GM12878 (cell line): Measurements from ENCODE around the gene ARHGAP40. TPM values are rescaled to one million over a fixed set of nuclear protein-coding genes. Genes with fewer than 3 reads are reported as not detected.

ENCODE experiments used
- ATAC-seq: fragments of 200-7000 bp; cut with Tn5 transposase; 3 replicates; pipeline ENCODE4 v1.9.1; 2020; ENCODE audit warnings: mild to moderate bottlenecking, moderate library complexity
- BruUV-seq: library from RNA; stranded (reverse); fragments of 400-500 nt; replicated peaks from 2 replicates; lab custom pipeline; 2021; lab: Mats Ljungman, UMichigan
- CTCF ChIA-PET: fragments of 300-600 bp; sonication (Branson Sonifier 250); formaldehyde crosslinking; extraction: SDS; loops from one replicate; lab custom pipeline; 2021; ENCODE audit warnings: inconsistent platforms; lab: Yijun Ruan, JAX
- POLR2A ChIA-PET: fragments of 350-600 bp; formaldehyde crosslinking; extraction: SDS; loops from one replicate; lab custom pipeline; 2021; ENCODE audit warnings: inconsistent platforms; lab: Charles Lee
- RAD21 ChIA-PET: fragments of 300-600 bp; sonication (Branson Sonifier 250); formaldehyde crosslinking; loops from one replicate; lab custom pipeline; 2023; ENCODE audit warnings: antibody characterized with exemption; ENCODE audit not compliant: unreplicated experiment; lab: Charles Lee
- SMC1A ChIA-PET: fragments of 300-600 bp; sonication (Branson Sonifier 250); formaldehyde crosslinking; loops from one replicate; lab custom pipeline; 2023; ENCODE audit not compliant: unreplicated experiment, uncharacterized antibody; lab: Charles Lee
- DNase-seq: peaks from one replicate; pipeline ENCODE4 v3.0.0-alpha.2; 2011; ENCODE audit warnings: low read depth, low spot score
- FAIRE-seq: peaks from 3 replicates; lab custom pipeline; 2011; peaks lifted over from hg19 to GRCh38; lab: Jason Lieb, UNC
- H2AFZ ChIP-seq: 2 replicates; pipeline ENCODE4 v1.6.0; 2011; ENCODE audit warnings: low read depth, low read length, control low read depth; ENCODE audit not compliant: control insufficient read depth
- H3K27ac ChIP-seq: 2 replicates; pipeline ENCODE4 v1.5.1; 2011; ENCODE audit warnings: control low read depth; ENCODE audit not compliant: control insufficient read depth, insufficient read depth
- H3K27me3 ChIP-seq, 2 experiments: replicated peaks in 1 of 2; 2 replicates each; pipeline versions ENCODE4 v1.6.0 to v1.6.1; 2011; ENCODE audit warnings: low read length in 1 of 2; ENCODE audit not compliant: control insufficient read depth in 2 of 2, insufficient read depth in 2 of 2
- H3K36me3 ChIP-seq, 2 experiments: 2 replicates each; pipeline ENCODE4 v1.5.1; 2011; ENCODE audit warnings: low read length in 1 of 2; ENCODE audit not compliant: control insufficient read depth in 2 of 2, insufficient read depth in 2 of 2
- H3K4me1 ChIP-seq: 2 replicates; pipeline ENCODE4 v1.6.1; 2011; ENCODE audit warnings: mild to moderate bottlenecking, low read length, moderate library complexity, mixed read lengths; ENCODE audit not compliant: control insufficient read depth, insufficient read depth
- H3K4me2 ChIP-seq: 2 replicates; pipeline ENCODE4 v1.6.0; 2011; ENCODE audit warnings: control low read depth; ENCODE audit not compliant: control insufficient read depth, insufficient read depth
- H3K4me3 ChIP-seq: fragments of 200-600 bp; sonication (generic); 2 replicates; pipeline ENCODE4 v1.5.1; 2016
- H3K79me2 ChIP-seq: 2 replicates; pipeline ENCODE4 v1.6.0; 2011; ENCODE audit warnings: low read length; ENCODE audit not compliant: control insufficient read depth, insufficient read depth
- H3K9ac ChIP-seq: 2 replicates; pipeline ENCODE4 v1.8.0; 2011; ENCODE audit warnings: low read length, control low read depth, mixed read lengths; ENCODE audit not compliant: control insufficient read depth, insufficient read depth
- H3K9me3 ChIP-seq: replicated peaks from 3 replicates; pipeline ENCODE4 v1.5.1; 2011; ENCODE audit warnings: mild to moderate bottlenecking, low read length; ENCODE audit not compliant: control insufficient read depth, insufficient read depth
- H4K20me1 ChIP-seq: 2 replicates; pipeline ENCODE4 v1.6.0; 2011; ENCODE audit not compliant: control insufficient read depth, insufficient read depth
- BRCA1 ChIP-seq: IDR thresholded peaks from 2 replicates; pipeline ENCODE4 v1.6.1; 2011; ENCODE audit warnings: low read depth, low read length, improper control_type of control experiment
- EED ChIP-seq: sonication (generic); IDR thresholded peaks from 2 replicates; pipeline ENCODE4 v1.6.1; 2016; ENCODE audit warnings: antibody characterized with exemption, low read depth
- ETV6 ChIP-seq, 2 experiments: fragments of 450-650 bp in 1 of 2; IDR thresholded peaks in 1 of 2; conservative IDR thresholded peaks in 1 of 2; 2 replicates each; pipeline ENCODE4 v1.6.1; 2014; ENCODE audit warnings: antibody characterized with exemption in 1 of 2, borderline replicate concordance in 1 of 2, low read depth in 1 of 2, mild to moderate bottlenecking in 1 of 2, moderate library complexity in 1 of 2
- GATAD2B ChIP-seq: fragments of 450-650 bp; conservative IDR thresholded peaks from 2 replicates; pipeline ENCODE4 v1.6.1; 2017; ENCODE audit warnings: low read depth, mild to moderate bottlenecking, moderate library complexity
- IKZF1 ChIP-seq: fragments of 450-650 bp; conservative IDR thresholded peaks from 2 replicates; pipeline ENCODE4 v1.6.1; 2017; ENCODE audit warnings: antibody characterized with exemption, mild to moderate bottlenecking
- POLR2AphosphoS2 ChIP-seq: IDR thresholded peaks from 2 replicates; pipeline ENCODE4 v1.6.1; 2011; ENCODE audit warnings: low read depth, mild to moderate bottlenecking, low read length, improper control_type of control experiment, moderate library complexity
- RCOR1 ChIP-seq: conservative IDR thresholded peaks from 2 replicates; pipeline ENCODE4 v1.6.1; 2012; ENCODE audit warnings: low read depth, low read length, improper control_type of control experiment
- SMAD5 ChIP-seq: IDR thresholded peaks from 2 replicates; pipeline ENCODE4 v1.6.1; 2016; ENCODE audit warnings: antibody characterized with exemption, low read depth
- SMC3 ChIP-seq: IDR thresholded peaks from 2 replicates; pipeline ENCODE4 v1.6.1; 2011; ENCODE audit warnings: low read length, improper control_type of control experiment, borderline replicate concordance
- WRNIP1 ChIP-seq: IDR thresholded peaks from 2 replicates; pipeline ENCODE4 v1.6.1; 2011; ENCODE audit warnings: low read depth, low read length, improper control_type of control experiment, borderline replicate concordance
- ZBED1 ChIP-seq: IDR thresholded peaks from 2 replicates; pipeline ENCODE4 v1.6.1; 2016; ENCODE audit warnings: borderline replicate concordance
- ZNF622 ChIP-seq: fragments of 450-650 bp; IDR thresholded peaks from 2 replicates; pipeline ENCODE4 v1.6.1; 2017; ENCODE audit warnings: mild to moderate bottlenecking, inconsistent platforms
- WGBS: methylation state at CpG from one replicate; pipeline ENCODE4 v1.1.6; 2016; ENCODE audit warnings: low lambda C conversion rate; ENCODE audit not compliant: insufficient replicate concordance, insufficient coverage; ENCODE audit errors: missing lambda C conversion rate; 5-methylcytosine and 5-hydroxymethylcytosine counted together
- in situ Hi-C: fragments of 300-500 bp; cut with MboI; formaldehyde crosslinking; loops from 9 replicates; pipeline ENCODE4 v1.14.3; 2018; ENCODE audit warnings: mixed read lengths
- intact Hi-C: fragments of 100-400 bp; cut with micrococcal nuclease; formaldehyde crosslinking; loops from one replicate; pipeline ENCODE4 v1.14.2; 2022; ENCODE audit not compliant: unreplicated experiment
- polyA plus RNA-seq, 11 experiments: library from polyadenylated mRNA; depleted of rRNA in 4 of 11; unstranded in 6 of 11; stranded (reverse) in 5 of 11; fragments of >200 nt; fragmentation: Nextera tagmentation in 4 of 11; fragmentation: Illumina TruSeq in 1 of 11; extraction: Ambion mirVana in 4 of 11; extraction: Trizol in 1 of 11; gene quantifications; 1 replicate in 1 of 11; 2 replicates in 10 of 11; pipeline versions ENCODE4 v1.2.1 to v1.2.3, GENCODE V29; 2011 to 2016; ENCODE audit warnings: inconsistent platforms in 2 of 11, missing spikeins in 2 of 11, low read depth in 1 of 11
- total RNA-seq, 4 experiments: library from RNA; depleted of rRNA in 3 of 4; stranded (reverse); fragments of >200 nt in 3 of 4; fragmentation: Illumina TruSeq in 1 of 4; extraction: Trizol in 1 of 4; gene quantifications; 2 replicates each; pipeline versions ENCODE4 v1.2.1 to v1.2.3, GENCODE V29; 2013 to 2021
- TF ChIP-seq, protein P1 (sequence below), 3 experiments: IDR thresholded peaks in 2 of 3; conservative IDR thresholded peaks in 1 of 3; 2 replicates each; pipeline ENCODE4 v1.5.1; 2011; ENCODE audit warnings: low read depth in 3 of 3, low read length in 3 of 3, mild to moderate bottlenecking in 3 of 3, control low read depth in 2 of 3, moderate library complexity in 2 of 3, inconsistent platforms in 1 of 3, mixed read lengths in 1 of 3; ENCODE audit not compliant: control insufficient read depth in 2 of 3, insufficient read depth in 1 of 3; ENCODE audit errors: extremely low read depth in 1 of 3
- TF ChIP-seq, protein P2 (sequence below): IDR thresholded peaks from 2 replicates; pipeline ENCODE4 v1.6.1; 2012; ENCODE audit warnings: improper control_type of control experiment, low read depth, low read length; ENCODE audit not compliant: insufficient replicate concordance
- TF ChIP-seq, protein P3 (sequence below): fragments of 450-650 bp; IDR thresholded peaks from 2 replicates; pipeline ENCODE4 v1.6.1; 2017; ENCODE audit warnings: borderline replicate concordance

ARHGAP40 gene
- total and polyA plus RNA-seq, 10 of the 15 experiments (the other 5 are each of a cell fraction or from before 2014, with no cell fraction given): 0.06 to 0.07 TPM; not detected in 8

DNA sequence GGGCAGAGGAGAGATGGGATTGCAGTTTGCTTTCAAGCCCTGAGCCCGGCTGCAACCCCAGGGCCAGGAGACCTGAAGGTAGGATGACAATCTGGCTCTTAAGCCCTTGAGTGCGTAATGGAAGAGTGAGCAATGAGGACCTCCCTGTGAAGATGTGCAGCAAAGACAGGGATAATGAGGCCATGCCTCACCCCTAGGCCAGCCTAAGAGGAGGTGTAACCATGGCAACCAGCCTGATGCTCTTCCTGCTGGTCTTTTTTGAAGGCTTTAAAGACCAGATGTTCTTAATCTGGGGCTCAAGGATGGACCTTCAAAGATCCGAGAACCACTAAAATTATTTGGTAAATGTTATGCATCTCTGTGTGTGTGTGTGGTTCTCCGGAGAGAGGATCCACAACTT lies 8.2 kb downstream of the ARHGAP40 start (continued):
- TF ChIP-seq POLR2AphosphoS2: no peak

DNA sequence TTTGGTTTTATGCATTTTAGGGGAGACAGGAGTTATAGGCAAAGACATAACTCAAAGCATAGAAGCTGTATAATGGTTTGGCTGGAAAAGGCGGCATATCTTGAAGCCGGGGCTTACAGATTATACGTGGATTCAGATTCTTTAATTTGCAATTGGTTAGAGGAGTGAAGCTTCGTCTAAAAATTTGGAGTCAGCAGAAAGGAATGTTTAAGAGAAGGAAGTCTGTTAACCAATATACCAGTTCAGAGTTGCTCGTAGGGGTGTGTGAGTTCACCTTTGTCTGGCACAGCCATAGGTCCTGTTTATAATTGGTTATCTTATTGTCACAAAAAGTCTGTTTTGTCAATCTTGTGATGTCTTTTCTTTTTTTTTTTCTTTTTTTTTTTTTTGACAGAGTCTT lies 8.9 kb downstream of the ARHGAP40 start:
- no peaks in the 10 kb centered on the region for H3K4me1 ChIP-seq
- SMC1A ChIA-PET: no interaction called here
- no peak overlapping the region for H3K4me3 ChIP-seq
- no peaks in the 10 kb centered on the region for H3K36me3 ChIP-seq
- ATAC-seq (no peak), FAIRE-seq (no peak), DNase-seq (no peak)
- in situ Hi-C loops (no loop called here), intact Hi-C loops (no loop called here)
- POLR2A ChIA-PET: no interaction called here
- CTCF ChIA-PET: interaction anchor here (0.9 kb wide), 1 partner anchor 141 kb away, joined by 3 read pairs; no protein-coding TSS in a partner anchor
- no peaks in the 10 kb centered on the region for H3K79me2 ChIP-seq
- H2AFZ ChIP-seq: no peak overlapping the region
- BruUV-seq: no TSS peak
- H3K27ac ChIP-seq: no peak overlapping the region
- no peak overlapping the region for H3K9ac ChIP-seq
- peaks cover 0 to 3% of the 10 kb centered on the region in 2 experiments; a peak in 2 of 4 replicates for H3K27me3 ChIP-seq
- no peaks in the 10 kb centered on the region for H4K20me1 ChIP-seq
- 39% methylated on average over 5 of the region's 5 CpGs for WGBS
- H3K4me2 ChIP-seq: no peak overlapping the region
- no peaks in the 10 kb centered on the region for H3K9me3 ChIP-seq
- RAD21 ChIA-PET: no interaction called here
- TF ChIP-seq SMAD5 (no peak), RCOR1 (no peak), WRNIP1 (no peak), IKZF1 (no peak), BRCA1 (no peak), ETV6 (conservative IDR thresholded peaks at IDR 0.05 in 1 of 2, IDR thresholded peaks at IDR 0.05 in 1 of 2; ENCODE audit: borderline replicate concordance in 1 of 2, low read depth in 1 of 2) (no peak), ZBED1 (no peak), SMC3 (no peak), EED (no peak), ZNF622 (no peak), GATAD2B (no peak)
- TF ChIP-seq, protein P1, sequence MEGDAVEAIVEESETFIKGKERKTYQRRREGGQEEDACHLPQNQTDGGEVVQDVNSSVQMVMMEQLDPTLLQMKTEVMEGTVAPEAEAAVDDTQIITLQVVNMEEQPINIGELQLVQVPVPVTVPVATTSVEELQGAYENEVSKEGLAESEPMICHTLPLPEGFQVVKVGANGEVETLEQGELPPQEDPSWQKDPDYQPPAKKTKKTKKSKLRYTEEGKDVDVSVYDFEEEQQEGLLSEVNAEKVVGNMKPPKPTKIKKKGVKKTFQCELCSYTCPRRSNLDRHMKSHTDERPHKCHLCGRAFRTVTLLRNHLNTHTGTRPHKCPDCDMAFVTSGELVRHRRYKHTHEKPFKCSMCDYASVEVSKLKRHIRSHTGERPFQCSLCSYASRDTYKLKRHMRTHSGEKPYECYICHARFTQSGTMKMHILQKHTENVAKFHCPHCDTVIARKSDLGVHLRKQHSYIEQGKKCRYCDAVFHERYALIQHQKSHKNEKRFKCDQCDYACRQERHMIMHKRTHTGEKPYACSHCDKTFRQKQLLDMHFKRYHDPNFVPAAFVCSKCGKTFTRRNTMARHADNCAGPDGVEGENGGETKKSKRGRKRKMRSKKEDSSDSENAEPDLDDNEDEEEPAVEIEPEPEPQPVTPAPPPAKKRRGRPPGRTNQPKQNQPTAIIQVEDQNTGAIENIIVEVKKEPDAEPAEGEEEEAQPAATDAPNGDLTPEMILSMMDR (IDR thresholded peaks at IDR 0.05 in 2 of 3, conservative IDR thresholded peaks at IDR 0.05 in 1 of 3; ENCODE audit: control insufficient read depth in 2 of 3, extremely low read depth in 1 of 3, insufficient read depth in 1 of 3, low read depth in 3 of 3, low read length in 3 of 3): no peak
- TF ChIP-seq, protein P2, sequence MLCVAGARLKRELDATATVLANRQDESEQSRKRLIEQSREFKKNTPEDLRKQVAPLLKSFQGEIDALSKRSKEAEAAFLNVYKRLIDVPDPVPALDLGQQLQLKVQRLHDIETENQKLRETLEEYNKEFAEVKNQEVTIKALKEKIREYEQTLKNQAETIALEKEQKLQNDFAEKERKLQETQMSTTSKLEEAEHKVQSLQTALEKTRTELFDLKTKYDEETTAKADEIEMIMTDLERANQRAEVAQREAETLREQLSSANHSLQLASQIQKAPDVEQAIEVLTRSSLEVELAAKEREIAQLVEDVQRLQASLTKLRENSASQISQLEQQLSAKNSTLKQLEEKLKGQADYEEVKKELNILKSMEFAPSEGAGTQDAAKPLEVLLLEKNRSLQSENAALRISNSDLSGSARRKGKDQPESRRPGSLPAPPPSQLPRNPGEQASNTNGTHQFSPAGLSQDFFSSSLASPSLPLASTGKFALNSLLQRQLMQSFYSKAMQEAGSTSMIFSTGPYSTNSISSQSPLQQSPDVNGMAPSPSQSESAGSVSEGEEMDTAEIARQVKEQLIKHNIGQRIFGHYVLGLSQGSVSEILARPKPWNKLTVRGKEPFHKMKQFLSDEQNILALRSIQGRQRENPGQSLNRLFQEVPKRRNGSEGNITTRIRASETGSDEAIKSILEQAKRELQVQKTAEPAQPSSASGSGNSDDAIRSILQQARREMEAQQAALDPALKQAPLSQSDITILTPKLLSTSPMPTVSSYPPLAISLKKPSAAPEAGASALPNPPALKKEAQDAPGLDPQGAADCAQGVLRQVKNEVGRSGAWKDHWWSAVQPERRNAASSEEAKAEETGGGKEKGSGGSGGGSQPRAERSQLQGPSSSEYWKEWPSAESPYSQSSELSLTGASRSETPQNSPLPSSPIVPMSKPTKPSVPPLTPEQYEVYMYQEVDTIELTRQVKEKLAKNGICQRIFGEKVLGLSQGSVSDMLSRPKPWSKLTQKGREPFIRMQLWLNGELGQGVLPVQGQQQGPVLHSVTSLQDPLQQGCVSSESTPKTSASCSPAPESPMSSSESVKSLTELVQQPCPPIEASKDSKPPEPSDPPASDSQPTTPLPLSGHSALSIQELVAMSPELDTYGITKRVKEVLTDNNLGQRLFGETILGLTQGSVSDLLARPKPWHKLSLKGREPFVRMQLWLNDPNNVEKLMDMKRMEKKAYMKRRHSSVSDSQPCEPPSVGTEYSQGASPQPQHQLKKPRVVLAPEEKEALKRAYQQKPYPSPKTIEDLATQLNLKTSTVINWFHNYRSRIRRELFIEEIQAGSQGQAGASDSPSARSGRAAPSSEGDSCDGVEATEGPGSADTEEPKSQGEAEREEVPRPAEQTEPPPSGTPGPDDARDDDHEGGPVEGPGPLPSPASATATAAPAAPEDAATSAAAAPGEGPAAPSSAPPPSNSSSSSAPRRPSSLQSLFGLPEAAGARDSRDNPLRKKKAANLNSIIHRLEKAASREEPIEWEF: no peak
- TF ChIP-seq, protein P3, sequence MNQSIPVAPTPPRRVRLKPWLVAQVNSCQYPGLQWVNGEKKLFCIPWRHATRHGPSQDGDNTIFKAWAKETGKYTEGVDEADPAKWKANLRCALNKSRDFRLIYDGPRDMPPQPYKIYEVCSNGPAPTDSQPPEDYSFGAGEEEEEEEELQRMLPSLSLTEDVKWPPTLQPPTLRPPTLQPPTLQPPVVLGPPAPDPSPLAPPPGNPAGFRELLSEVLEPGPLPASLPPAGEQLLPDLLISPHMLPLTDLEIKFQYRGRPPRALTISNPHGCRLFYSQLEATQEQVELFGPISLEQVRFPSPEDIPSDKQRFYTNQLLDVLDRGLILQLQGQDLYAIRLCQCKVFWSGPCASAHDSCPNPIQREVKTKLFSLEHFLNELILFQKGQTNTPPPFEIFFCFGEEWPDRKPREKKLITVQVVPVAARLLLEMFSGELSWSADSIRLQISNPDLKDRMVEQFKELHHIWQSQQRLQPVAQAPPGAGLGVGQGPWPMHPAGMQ: no peak
